GM10248 (cell line): ENCODE measurements around the gene CDK4.

Source experiments
- CTCF ChIA-PET: fragments of 300-600 bp; sonication (Branson Sonifier 250); formaldehyde crosslinking; extraction: SDS; loops from one replicate; lab custom pipeline; 2021; ENCODE audit warnings: antibody characterized with exemption; lab: Yijun Ruan, JAX
- POLR2A ChIA-PET: fragments of 350-650 bp; sonication (Branson Sonifier 250); formaldehyde crosslinking; extraction: SDS; loops from one replicate; lab custom pipeline; 2020; ENCODE audit warnings: antibody characterized with exemption; lab: Yijun Ruan, JAX
- DNase-seq: peaks from one replicate; pipeline ENCODE4 v3.0.0; 2012; ENCODE audit errors: extremely low spot score
- CTCF ChIP-seq: IDR thresholded peaks from 2 replicates; pipeline ENCODE4 v1.5.1; 2012; ENCODE audit warnings: mild to moderate bottlenecking, low read depth; ENCODE audit errors: extremely low read depth, missing control alignments, control extremely low read depth

The CDK4 gene

GRCh38 chr12:57741844-57742738, 10.0 kb downstream of the CDK4 start:
- ChIA-PET CTCF (interaction anchor here (1.1 to 2.9 kb wide), 12 partner anchors 8 to 283 kb away, joined by 3 to 19 read pairs (median 6); partner anchors contain the start of gene OS9), POLR2A (no interaction called here)
- TF ChIP-seq CTCF: peak; percentile 66
- DNase-seq: peak; percentile 79

DNA sequence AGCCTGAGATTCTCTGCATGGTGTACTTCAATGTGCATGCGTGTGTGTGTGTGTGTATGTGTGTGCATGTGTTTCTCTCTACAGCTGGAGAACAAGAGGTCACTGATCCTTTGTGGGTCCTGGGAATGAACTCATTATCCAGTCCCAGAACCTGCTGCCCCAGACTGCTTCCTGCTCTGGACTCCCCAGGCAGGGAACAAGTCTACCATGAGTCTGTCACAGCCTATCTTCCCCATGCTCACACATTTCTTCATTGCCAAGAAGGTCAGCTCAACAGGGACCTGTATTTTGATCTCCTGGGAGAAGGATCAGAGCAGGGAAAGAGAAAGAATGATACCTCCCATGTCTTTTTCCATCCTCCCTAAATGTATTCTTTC, 10.7 kb downstream of the CDK4 start:
- CTCF ChIA-PET: interaction anchor here (1.1 to 2.9 kb wide), 12 partner anchors 9 to 283 kb away, joined by 3 to 19 read pairs (median 6); partner anchors contain the start of gene OS9
- POLR2A ChIA-PET: no interaction called here
- TF ChIP-seq CTCF: no peak
- no peak for DNase-seq

- peak; percentile 72 for DNase-seq
- no peak for TF ChIP-seq CTCF
- CTCF ChIA-PET: interaction anchor here (1.1 to 2.9 kb wide), 13 partner anchors 9 to 282 kb away, joined by 3 to 19 read pairs (median 6); partner anchors contain the start of genes OS9 and TSFM
- POLR2A ChIA-PET: no interaction called here
These were observed 11.3 kb downstream of the CDK4 start for GRCh38 chr12:57740656-57741412.

GRCh38 chr12:57739914-57740538, 12.1 kb downstream of the CDK4 start:
- TF ChIP-seq CTCF: no peak
- DNase-seq: no peak
- ChIA-PET POLR2A (no interaction called here), CTCF (interaction anchor here (1.1 to 2.9 kb wide), 5 partner anchors 10 to 157 kb away, joined by 3 to 19 read pairs (median 9); partner anchors contain the start of gene TSFM)

- DNase-seq: no peak
- POLR2A ChIA-PET: no interaction called here
- CTCF ChIA-PET: interaction anchor here (2.9 kb wide), 1 partner anchor 20 kb away, joined by 9 read pairs; no protein-coding TSS in a partner anchor
- TF ChIP-seq CTCF: no peak
These were observed 12.7 kb downstream of the CDK4 start for GRCh38 chr12:57739387-57739786.
